ENCODE data around the gene ALDH7A1. TPM values are rescaled to one million over a fixed set of nuclear protein-coding genes. Genes with fewer than 3 reads are reported as not detected.

The ALDH7A1 gene
- total RNA-seq, 1 experiment from 2014 or later = 36.3 TPM

- peak; percentile 63 for DNase-seq (ENCODE audit: low read depth)
These were observed 85.7 kb downstream of the ALDH7A1 start for GRCh38 chr5:126509339-126509738.

- peak; percentile 95 for DNase-seq (ENCODE audit: low read depth)
These were observed 86.1 kb downstream of the ALDH7A1 start for GRCh38 chr5:126508962-126509279.

DNA sequence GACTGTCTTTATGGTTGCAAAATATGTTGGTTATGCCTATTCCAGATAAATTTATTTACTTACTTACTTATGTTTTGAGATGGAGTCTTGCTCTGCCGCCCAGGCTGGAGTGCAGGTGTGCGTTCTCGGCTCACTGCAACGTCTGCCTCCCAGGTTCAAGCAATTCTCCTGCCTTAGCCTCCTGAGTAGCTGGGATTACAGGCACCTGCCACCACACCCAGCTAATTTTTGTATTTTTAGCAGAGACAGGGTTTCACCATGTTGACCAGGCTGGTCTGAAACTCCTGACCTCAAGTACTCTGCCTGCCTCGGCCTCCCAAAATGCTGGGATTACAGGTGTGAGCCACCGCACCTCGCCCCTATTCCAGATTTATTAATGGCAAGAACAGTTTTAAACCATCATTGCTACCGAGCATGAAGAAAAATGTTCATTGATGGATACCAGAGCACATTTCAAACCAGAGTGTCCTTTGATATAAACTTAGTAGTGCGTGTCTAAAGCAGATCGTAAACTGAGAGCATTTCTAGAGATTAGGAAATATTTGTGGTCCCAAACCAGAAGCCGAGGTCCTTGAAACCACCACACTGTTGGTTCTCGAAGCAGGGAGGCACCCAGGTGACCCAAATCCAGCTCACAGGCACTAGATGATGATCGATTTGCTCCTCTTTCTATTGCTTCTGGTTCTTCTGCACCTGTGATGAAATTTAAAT is 86.6 kb downstream of the ALDH7A1 start:
- no peak for DNase-seq (ENCODE audit: low read depth)

DNA sequence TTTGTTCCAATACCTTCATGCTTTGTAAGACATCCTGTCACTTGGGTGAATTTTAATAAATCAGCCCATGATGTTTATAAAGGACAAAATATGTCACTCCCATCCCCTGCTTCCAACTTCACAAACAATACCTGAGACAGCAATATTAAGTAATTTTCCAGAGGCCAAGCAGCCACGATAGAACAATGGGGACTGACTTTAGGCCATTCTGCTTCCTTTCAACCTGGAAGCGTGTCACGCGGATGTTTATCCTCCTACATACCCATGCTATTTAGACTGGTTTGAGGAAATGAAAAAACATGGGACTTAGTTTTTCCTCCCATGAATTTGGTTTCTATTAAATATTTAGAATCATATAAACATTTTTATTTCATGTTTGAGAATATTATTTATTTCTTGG is 88.9 kb downstream of the ALDH7A1 start:
- no peak for DNase-seq (ENCODE audit: low read depth)

DNA sequence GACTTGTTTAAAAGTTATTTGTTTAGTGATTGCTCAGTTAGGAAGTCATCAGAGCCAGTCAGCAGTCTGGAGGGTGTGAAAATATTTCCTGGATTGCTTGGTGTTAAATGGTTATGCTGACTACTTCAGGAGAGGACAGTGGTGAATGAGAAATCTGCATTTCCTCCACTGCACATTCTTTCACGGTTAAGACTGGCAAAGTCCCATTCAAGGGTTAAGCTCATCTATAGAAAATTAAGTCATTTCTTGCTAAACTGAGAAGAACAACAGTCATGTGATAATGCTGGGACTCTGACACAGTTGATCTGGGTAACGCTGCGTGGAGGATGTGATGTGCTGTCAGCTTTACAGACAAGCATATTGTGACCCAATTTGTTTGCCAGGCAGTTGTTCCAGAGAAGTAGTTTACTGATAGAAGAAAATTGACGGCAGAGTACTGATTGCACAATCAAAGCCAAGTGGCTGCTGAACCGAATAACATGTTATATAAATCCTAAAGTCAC is 91.4 kb downstream of the ALDH7A1 start:
- DNase-seq (ENCODE audit: low read depth) = peak; percentile 76

- no peak for DNase-seq (ENCODE audit: low read depth)
These were observed 93.6 kb downstream of the ALDH7A1 start for GRCh38 chr5:126501448-126501847.

DNA sequence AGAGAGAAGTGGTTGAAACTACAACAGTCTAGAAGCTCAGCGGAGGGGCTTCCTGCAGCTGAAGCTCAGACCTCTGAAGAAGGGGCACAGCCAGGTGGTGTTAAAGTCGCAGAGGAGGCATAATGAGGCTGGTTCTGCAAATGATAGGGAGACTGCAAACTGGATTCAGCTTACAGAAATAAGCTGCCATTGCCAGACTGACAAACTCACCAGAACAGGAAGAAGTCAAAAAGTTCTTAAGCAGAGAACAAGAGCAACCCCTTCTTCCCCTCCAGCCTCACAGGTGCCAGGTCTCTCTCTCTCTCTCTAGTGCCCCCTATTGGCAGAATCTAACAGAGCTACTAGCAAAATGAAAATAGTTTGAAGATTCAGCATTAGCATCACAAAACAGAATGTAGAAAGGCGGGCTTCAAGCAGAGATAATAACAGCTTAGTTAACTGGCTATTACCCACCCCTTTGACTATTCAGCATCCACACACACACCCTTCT is 95.1 kb downstream of the ALDH7A1 start:
- DNase-seq (ENCODE audit: low read depth) = peak; percentile 38

DNA sequence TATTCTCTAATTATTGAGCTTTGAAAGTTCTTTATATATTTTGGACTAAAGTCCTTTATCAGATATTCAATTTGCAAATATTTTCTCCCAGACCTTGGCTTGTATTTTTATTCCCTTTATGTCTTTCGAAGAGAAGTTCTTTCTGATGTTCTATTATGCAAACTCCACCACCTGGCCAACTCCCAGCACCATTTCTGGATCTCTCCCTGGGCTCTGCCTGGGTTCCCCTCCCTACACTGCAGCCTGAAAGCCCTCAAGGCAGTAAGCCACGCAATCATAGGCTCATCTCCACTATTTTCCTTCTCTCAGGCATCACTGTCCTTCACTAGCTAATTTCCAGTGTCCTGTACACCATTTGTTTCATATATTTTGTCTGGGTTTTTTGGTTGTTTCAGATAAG is 95.7 kb downstream of the ALDH7A1 start:
- DNase-seq (ENCODE audit: low read depth) = no peak

DNA sequence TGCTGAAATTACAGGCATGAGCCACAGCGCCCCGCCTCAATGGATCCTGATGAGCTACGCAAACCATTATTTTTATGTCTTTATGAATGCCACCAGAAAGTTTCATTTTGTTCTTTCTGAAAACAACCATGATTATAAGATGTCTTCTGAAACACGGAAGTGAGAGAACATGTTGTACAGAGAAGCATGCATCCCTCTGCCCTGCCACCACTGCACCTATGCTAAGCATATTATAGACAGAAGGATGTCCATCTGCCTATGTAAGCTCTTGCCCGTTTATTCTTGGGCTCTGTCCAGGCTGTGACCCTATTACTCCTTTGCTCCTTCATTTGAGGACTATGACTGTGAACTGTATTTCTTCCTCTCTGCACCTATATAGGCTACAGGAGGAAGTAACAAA is 97.5 kb downstream of the ALDH7A1 start:
- no peak for DNase-seq (ENCODE audit: low read depth)

- DNase-seq (ENCODE audit: low read depth) = no peak
These were observed 100.6 kb downstream of the ALDH7A1 start for GRCh38 chr5:126494393-126494792.

DNA sequence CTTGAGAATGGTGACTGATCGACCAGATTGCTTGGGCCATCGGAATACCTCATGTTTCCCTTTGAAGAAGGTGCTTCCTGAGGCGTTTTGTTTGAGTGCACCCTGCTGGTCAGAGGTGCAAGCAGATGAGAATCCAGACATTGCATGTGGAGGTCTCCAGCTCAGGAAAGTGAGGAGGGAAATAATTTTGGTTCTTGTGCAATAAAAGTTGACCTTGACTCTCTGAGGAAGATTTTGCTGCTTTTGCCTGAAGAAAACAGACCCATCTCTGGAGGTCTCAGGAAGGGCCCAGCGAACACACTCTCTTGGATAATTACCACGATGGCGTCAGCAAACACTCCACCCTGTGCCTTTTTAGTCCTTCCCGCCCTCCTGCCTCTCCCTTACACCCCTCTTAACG is 102.1 kb downstream of the ALDH7A1 start:
- peak; percentile 26 for DNase-seq (ENCODE audit: low read depth)

GRCh38 chr5:126490167-126490940 is 104.7 kb downstream of the ALDH7A1 start:
- DNase-seq (ENCODE audit: low read depth) = no peak

- DNase-seq (ENCODE audit: low read depth) = no peak
These were observed 106.5 kb downstream of the ALDH7A1 start for GRCh38 chr5:126488443-126489065.

GRCh38 chr5:126487596-126487995 is 107.4 kb downstream of the ALDH7A1 start:
- no peak for DNase-seq (ENCODE audit: low read depth)

DNA sequence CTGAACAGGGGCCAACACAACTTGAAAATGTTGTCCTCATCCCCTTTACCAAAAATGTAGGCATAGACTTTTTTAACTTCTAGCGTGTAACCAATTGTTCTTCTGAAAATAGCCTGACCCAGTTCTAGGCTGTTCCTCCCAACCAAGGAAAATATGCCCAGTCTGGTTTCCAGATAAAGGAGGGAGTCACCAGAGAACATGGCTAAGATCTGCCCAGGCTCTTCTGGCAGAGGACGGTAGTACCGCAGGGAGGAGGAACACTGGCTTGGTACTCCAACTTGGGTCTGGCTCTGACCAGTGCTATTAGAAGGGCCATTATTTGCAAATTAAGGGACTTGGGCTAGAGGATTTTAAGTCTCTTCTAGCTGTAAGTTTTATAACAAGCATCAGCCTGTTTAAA is 108.7 kb downstream of the ALDH7A1 start:
- no peak for DNase-seq (ENCODE audit: low read depth)

DNA sequence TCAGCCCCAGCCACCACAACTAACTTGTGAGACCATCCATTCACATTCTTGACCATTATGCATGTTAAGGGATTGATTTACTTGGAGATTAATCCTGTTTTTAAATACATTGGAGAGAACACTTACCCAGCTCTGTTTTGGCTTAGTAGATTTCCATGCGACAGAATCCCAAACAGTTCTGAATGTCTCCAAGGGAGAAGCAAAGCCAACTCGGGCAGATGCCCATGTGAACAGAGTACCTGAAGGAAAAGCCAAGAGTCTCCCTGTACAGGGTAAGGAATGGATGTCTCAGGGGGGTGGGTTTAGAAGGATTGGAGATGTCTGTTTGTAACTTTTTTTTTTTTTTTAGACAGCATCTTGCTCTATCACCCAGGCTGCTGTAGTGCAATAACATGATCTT is 110.8 kb downstream of the ALDH7A1 start:
- DNase-seq (ENCODE audit: low read depth) = no peak

DNA sequence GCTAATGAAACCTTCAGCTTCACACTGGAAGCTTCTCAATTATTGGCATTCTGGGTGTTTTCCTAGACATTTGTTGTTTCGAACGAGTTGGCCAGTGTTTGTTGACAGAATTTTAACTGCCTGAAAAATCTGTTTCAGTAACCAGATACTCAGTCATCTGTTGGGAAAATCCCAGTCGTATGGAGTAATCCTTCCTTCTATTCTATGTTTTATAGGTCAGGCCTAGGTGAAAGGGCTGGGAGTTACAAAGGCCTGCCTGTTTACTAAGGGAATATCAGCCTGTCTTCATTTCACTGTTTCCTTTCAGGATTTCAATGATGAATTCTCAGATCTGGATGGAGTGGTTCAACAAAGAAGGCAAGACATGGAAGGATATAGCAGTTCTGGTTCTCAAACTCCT is 111.9 kb downstream of the ALDH7A1 start:
- DNase-seq (ENCODE audit: low read depth) = peak; percentile 58

DNA sequence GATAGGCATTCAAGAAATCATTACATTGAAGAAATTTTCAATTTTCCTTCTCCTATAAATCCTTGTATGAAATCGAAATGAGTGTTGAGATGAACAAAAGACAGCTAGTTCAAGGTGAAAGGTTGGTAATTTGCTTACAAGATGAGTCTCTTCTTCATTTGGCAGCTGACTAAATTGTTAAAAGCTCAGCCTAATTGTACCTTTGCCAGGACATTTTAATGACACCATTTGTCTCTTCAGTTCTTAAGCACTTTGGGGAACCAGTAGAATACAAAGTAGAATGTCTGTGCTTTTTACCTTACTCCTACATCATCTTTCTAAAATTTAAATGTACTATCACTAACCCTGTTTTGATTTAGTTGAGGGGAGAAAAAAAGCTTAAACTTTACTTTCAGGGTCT is 112.4 kb downstream of the ALDH7A1 start:
- no peak for DNase-seq (ENCODE audit: low read depth)

- DNase-seq (ENCODE audit: low read depth) = no peak
These were observed 113.8 kb downstream of the ALDH7A1 start for GRCh38 chr5:126481243-126481642.
